HEK293 (cell line): Measurements from ENCODE around the gene MEAF6.
"Not testable (repeated sequence)": the region's sequence is repeated elsewhere in the genome, so short reads cannot be mapped to it uniquely, and the experiment has no call there.

Source experiments
- HOXD13 ChIP-seq: sonication (generic); formaldehyde crosslinking; IDR thresholded peaks from 2 replicates; pipeline ENCODE4 v1.8.0; 2022; ENCODE audit warnings: missing genetic modification reagents, borderline replicate concordance
- OSR2 ChIP-seq: fragments of 450-650 bp; formaldehyde crosslinking; IDR thresholded peaks from 2 replicates; pipeline ENCODE4 v1.5.1; 2016; ENCODE audit warnings: missing biosample characterization, missing genetic modification characterization
- TF ChIP-seq, protein P1 (sequence below): fragments of 450-650 bp; formaldehyde crosslinking; IDR thresholded peaks from 2 replicates; pipeline ENCODE4 v1.5.1; 2016; ENCODE audit warnings: missing biosample characterization, missing genetic modification characterization
- TF ChIP-seq, protein P2 (sequence below): fragments of 450-650 bp; formaldehyde crosslinking; IDR thresholded peaks from 2 replicates; pipeline ENCODE4 v1.5.1; 2017; ENCODE audit warnings: missing biosample characterization, missing genetic modification characterization

DNA sequence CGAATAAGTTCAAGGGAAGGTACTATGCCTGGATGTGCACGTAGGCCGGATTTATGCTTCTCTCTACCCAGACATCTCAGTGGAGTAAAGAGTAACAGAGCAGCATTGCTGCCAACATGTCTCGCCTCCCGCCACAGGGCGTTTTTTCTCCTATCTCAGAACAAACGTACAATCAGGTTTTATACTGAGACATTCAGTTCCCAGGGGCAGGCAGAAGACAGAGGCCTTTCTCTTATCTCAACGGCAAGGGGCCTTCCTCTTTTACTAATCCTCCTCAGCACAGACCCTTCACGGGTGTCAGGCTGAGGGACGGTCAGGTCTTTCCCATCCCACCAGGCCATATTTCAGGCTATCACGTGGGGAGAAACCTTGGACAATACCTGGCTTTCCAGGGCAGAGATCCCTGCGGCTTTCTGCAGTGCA, 45.4 kb upstream of the MEAF6 start:
- TF ChIP-seq, protein P1, sequence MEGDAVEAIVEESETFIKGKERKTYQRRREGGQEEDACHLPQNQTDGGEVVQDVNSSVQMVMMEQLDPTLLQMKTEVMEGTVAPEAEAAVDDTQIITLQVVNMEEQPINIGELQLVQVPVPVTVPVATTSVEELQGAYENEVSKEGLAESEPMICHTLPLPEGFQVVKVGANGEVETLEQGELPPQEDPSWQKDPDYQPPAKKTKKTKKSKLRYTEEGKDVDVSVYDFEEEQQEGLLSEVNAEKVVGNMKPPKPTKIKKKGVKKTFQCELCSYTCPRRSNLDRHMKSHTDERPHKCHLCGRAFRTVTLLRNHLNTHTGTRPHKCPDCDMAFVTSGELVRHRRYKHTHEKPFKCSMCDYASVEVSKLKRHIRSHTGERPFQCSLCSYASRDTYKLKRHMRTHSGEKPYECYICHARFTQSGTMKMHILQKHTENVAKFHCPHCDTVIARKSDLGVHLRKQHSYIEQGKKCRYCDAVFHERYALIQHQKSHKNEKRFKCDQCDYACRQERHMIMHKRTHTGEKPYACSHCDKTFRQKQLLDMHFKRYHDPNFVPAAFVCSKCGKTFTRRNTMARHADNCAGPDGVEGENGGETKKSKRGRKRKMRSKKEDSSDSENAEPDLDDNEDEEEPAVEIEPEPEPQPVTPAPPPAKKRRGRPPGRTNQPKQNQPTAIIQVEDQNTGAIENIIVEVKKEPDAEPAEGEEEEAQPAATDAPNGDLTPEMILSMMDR (tag by site-specific recombination), result not testable (repeated sequence)
- TF ChIP-seq HOXD13 (CRISPR knock-in tag); OSR2 (tag by site-specific recombination): not testable (repeated sequence)
- TF ChIP-seq, protein P2, sequence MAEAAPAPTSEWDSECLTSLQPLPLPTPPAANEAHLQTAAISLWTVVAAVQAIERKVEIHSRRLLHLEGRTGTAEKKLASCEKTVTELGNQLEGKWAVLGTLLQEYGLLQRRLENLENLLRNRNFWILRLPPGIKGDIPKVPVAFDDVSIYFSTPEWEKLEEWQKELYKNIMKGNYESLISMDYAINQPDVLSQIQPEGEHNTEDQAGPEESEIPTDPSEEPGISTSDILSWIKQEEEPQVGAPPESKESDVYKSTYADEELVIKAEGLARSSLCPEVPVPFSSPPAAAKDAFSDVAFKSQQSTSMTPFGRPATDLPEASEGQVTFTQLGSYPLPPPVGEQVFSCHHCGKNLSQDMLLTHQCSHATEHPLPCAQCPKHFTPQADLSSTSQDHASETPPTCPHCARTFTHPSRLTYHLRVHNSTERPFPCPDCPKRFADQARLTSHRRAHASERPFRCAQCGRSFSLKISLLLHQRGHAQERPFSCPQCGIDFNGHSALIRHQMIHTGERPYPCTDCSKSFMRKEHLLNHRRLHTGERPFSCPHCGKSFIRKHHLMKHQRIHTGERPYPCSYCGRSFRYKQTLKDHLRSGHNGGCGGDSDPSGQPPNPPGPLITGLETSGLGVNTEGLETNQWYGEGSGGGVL (tag by site-specific recombination), result not testable (repeated sequence)
